CD4-positive, alpha-beta T cell treated with Interleukin-17A for 4 hours (primary cell): ENCODE results near the gene DUS2.
A peak's percentile ranks its signal among the peaks of the same experiment; 100 is the strongest.
"Not testable (repeated sequence)": the region's sequence is repeated elsewhere in the genome, so short reads cannot be mapped to it uniquely, and the experiment has no call there.

ENCODE experiments used
- DNase-seq: peaks from one replicate; pipeline ENCODE4 v3.0.0-alpha.2; 2020; ENCODE audit warnings: mixed read lengths

DUS2 gene

DNA sequence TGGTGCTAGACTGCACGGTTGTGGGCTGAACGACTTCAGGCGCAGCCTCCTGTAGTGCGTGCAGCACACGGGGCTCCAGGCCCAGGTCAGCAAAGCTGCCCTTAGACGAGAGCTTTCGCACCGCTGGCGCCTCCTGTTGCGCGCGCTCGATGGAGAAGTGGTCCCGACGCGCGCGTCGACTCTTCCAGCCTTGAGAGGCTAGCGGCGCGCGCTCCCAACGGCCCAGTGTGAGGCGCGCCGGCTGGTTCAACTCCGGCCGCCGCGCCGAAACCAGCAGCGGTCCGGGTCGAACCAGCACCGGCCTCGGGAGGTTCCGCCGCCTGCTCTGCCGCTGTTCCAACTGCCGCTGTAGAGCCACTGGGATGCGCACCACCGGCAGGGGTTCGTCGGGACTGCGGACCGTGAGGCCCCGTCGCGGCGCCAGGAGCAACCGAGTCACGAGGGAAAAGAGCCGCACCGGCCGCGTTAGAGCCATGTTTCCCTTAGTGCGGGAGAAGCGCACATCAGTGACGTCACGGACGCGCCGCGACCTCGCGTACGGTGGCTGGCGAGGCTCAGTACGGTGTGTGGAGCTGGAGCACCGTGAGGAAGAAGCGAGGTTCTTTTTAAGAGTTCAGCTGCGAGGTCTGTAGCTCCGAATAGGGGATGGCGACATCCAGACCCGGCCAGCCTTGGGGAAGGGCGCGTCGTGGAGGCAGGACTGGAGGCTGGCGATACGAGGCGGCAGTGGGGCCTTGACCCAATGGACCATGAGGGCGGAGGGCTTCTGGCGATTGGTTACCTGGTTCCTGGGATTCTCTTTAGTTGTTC lies at the start of gene DUS2, which contains the start of gene DDX28:
Gene DUS2, plus strand, starts transcription at position 557 of the 810 bp plus-strand sequence. CDS start 14,740 bp downstream, outside the sequence.
Gene DDX28, minus strand, starts transcription at position 505 of the 810 bp plus-strand sequence. Its CDS starts 30 bp downstream, at position 475.
- DNase-seq = peak; percentile 94

DNA sequence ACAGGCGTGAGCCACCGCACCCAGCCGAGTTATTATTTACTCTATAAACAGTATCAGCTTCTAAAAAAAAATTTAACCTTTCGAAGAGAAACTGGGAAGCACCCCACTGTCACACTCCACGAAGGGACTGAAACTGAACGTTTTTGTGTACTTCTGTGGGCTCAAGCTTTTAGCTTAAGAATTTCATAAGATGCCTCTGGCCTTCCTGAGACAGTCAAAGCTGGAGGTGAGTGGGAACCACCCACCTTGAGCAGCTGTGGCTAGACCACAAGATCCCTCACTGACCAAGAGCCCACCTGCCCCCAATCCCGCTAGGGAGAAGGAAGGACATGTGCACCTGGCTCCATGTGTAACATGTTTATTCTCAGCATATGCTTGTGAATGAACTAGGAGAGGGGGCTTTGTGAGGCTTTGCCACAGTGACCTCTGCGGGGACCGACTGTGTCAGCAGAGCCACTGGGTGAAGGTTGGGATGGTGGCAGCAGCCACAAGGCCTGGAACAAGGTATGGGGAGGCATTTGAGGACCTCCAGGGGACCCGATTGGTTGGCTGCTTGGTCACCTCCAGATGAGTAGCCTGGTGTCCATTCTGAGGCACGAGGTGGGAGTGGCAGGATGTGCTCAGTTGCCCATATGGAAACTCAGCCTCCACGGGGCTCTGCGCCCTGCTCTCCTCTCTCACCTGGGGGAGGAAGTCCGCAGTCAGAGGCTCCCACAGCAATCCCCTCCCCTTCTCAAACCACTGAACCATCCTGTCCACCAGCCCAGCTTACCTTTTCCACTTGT lies 47.6 kb upstream of the DUS2 start:
- DNase-seq = no peak

DNA sequence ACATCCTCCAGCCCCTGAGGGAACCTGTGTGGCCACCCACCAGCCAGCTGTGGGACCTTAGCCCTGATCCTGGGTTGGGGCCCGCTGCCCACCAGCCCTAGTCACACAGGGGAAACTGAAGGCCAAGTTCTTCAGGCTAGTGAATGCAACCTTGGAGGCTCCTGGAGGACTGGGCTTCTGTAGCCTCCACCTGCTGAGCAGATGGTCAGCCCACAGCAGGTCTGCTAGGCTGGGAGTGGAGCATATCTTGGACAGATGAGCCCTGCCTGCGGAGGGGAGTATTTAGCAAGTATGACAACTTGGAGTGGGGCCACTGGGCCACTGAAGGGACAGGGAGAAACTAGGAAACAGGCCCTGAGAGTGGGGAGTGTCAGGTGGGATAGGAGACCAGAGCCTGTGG lies 46.9 kb upstream of the DUS2 start:
- no peak for DNase-seq

DNA sequence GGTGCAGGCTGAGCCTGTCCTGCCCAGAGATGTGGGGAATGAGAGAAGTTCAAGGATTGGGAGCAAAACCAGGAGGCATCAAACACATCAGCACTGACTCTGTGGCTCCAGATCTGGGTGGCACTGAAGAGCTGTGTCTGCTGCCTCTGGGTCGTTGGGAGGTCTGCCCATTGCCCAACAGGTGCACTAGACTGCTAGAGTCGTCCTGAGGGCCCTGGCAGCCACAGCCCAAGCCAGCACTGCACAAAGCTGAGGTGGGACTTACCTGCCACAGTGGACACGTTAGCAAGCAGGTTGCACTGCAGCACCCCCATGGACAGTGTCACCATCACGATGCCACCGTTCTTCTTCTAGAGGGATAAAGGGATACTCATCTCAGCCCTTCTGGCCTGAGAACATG lies 46.1 kb upstream of the DUS2 start:
- DNase-seq = no peak

DNA sequence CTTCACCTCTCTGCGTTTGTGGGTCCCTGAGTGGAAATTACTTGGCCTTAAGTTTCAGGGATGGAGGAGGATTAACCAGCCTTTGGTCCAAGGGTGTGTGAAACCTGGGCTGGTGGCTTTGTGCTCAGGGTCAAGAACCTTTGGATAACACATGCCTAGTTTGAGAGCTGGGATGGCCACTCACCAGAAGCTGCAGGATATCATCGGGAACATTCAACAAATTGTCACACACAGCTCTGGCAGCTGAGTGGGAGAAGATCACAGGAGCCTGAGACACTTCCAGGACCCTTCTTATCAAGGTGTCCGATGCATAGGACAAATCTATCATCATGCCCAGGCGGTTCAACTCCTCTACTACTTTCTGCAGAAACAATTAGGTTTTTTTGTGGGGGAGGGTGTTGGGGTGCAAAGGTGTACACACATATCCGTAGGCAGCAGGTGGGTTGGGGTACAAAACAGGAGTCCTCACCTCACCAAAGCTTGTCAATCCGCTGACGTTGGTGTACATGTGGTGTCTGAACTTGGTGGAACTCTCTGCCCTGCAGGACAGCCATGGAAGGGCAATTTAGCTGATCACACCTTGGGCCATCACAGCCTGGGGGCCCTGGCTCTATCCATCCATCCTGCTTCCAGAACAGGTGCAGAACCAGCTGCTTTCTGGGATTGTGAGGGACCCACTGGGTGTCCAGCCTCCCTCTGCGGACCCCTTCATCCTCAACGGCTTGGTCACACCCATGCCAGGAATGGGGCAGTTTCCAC lies 45.4 kb upstream of the DUS2 start:
- no peak for DNase-seq

DNA sequence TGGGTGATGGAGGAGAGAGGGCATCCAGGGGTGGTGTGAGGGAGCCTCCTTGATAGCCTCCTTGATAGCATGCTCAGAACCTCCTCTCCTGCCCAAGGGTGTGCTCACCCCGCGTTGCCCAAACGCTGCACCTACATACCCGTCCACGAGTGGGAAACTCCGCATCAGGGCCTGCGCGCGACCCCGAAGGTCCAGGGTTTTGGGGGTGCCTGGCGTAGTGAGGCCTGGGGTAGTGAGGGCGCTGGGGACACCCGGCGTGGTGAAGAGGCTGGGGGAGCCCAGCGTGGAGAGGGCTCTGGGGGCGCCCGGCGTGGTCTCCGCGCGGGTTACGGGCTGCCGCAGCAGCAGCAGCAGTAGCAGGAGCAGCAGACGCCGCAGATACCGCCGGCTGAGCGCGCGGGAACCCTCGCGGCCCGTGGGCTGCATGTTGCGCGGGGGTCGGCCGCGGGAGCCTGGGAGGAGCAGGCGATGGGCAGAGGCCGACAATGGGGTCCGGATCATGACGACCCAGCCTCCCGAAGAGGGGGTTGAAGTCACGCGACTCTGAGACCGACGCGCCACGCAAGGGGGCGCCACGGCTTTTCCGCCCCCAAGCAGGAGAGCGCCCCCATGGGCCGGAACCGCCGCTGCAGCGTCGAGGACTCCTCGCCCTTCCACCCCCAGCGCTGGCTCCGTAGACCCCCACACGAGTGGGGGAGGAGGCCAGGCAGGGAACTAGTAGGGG lies 43.0 kb upstream of the DUS2 start, which contains the start of gene DPEP3:
Gene DPEP3, minus strand, starts transcription at position 545 of the 724 bp plus-strand sequence. Its CDS starts 119 bp downstream, at position 426.
- peak; percentile 21 for DNase-seq

DNA sequence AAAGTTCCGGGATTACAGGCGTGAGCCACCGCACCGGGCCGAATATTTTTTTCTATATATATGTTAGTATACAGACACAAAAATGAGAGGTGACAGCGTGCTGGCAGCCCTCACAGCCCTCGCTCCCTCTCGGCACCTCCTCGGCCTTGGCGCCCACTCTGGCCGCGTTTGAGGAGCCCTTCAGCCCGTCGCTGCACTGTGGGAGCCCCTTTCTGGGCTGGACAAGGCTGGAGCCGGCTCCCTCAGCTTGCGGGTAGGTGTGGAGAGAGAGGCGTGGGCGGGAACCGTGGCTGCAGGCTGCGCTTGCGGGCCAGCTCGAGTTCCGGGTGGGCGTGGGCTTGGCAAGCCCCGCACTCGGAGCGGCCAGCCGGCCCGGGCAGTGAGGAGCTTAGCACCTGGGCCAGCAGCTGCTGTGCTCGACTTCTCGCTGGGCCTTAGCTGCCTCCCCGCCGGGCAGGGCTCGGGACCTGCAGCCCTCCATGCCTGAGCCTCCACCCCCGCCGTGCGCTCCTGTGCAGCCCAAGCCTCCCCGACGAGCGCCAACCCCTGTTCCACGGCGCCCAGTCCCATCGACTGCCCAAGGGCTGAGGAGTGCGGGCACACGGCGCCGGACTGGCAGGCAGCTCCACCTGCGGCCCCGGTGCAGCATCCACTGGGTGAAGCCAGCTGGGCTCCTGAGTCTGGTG lies 40.9 kb upstream of the DUS2 start:
- DNase-seq = no peak

DNA sequence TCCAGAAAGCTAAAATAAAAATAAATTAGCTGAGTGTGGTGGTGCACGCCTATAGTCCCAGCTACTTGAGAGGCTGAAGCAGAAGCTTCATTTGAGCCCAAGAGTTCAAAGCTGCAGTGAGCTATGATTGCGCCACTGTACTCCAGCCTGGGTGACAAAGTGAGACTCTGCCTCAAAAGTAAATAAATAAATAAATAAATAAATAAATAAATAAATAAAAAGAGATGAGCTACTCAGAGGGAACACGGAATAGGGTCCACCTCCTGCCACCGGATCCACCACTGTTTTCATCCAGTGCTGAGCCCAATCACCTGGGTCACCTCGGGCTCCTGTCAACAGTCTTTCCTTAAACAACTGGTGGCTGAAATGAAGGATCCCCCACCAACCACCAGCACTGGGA lies 36.1 kb upstream of the DUS2 start:
- DNase-seq = no peak

DNA sequence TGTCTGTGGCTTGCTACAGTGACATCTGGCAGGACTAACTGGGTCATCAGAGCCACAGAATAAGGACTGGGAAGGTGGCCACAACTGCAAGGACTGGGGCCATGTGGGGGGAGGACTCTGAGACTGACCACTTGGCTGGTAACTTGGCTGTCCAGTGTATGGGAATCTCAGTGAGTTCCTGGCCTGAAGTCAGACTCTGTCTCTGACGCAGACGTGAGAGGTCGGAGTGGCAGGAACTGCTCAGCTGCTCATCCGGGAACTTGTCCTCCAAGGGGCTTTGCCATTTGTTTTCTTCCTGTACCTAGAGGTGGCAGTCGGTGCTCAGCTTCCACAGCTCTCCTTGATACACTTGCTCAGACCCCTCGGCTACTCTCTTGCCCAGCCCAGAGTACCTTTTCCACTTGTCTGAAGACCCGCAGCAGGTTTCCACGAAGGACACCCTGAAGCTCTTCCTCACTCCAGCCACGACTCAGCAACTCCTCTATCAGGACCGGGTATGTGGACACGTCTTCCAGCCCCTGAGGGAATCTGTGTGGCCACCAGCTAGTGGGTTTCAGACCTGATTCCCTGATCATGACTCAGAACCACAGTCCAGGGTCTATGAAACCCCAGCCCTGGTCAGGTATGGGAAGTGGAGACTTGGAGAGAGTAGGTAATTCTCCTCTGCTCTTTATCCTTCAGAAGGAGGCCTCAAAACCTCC lies 35.5 kb upstream of the DUS2 start:
- no peak for DNase-seq

DNA sequence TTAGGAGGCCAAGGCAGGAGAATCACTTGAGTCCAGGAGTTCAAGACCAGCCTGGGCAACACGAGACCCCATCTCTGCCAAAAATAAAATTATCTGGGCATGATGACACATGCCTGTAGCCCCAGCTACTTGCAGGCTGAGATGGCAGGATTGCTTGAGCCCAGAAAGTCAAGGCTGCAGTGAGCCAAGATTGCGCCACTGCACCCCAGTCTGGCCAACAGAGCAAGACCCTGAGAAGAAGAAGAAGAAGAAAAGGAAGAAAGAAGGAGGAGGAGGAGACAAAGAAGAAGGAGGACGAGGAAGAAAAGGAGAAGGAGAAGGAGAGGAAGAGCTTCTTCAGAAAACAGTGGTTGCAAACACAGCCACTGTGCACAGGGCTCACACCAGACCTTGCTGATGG lies 34.4 kb upstream of the DUS2 start:
- DNase-seq = no peak

DNA sequence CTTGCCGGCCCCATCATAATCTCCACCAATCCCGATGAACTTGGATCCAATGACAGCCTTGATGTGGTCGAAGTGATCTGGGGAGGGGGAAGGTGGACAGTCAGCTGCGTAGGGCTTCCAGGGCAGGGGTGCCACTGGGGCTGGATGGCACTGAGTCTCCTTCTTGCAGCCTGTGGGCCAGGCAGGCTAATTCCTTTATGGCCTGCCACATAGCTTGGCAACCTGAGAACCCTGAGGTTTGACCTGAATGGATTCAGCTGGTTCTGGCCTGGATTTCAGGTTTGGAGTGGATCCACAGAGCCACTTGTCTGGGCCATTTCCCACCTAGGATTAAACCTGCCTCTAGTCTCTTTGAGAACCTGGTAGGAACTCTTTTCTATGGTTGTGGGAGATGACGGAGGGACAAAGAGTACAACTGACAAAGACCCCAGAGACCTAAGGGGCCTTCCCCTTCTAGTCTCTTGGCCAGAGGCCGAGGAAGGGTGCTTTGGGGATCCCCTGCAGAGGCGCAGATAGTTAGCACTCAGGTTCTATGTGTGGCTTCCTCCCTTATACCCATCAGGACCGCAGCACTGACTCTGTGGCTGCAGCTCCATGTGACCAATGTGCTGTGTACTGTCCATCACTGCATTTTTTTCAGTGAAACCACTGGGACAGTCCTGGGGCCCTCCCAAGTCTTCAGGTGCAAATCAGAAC lies 33.6 kb upstream of the DUS2 start:
- DNase-seq = no peak

DNA sequence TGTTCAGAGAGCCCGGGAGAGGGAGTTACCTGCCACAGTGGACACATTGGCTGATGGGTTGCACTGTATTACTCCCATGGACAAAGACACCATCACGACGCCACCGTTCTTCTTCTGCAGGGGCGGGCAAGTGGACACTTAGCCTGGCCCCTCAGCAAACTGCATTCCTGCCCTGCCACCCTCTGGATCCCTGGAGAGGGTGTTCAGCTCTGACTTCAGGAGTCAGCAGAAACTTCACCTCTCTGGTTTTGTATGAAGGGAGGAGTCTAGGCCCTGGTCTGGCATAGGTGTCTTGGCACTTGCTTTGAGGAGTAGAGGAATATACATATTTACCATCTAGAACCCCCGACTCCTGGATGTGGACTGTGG lies 33.1 kb upstream of the DUS2 start:
- DNase-seq = no peak

DNA sequence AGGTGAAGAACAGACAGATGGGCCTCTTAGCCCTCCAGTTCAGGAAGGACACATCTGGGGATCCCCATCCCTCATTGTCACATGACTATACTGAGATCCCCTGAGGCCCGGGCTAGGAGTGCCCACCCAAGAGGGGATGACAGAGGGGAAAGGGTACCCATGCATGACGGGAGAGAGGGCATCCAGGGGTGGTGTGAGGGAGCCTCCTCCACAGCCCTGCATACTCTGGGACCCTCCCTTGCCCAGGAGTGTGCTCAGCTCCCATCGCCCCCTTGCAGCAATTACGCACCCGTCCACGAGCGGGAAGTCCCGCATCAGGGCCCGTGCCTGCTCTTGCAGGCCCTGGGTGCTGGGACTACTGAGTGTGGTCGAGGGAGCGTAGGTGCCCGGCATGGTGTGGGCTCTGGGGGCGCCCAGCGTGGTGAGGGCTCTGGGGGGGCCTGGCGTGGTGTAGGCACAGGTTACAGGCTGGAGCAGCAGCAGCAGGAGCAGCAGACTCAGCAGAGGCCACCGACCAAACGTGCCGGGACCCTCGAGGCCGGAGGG lies 30.4 kb upstream of the DUS2 start:
- DNase-seq = no peak

DNA sequence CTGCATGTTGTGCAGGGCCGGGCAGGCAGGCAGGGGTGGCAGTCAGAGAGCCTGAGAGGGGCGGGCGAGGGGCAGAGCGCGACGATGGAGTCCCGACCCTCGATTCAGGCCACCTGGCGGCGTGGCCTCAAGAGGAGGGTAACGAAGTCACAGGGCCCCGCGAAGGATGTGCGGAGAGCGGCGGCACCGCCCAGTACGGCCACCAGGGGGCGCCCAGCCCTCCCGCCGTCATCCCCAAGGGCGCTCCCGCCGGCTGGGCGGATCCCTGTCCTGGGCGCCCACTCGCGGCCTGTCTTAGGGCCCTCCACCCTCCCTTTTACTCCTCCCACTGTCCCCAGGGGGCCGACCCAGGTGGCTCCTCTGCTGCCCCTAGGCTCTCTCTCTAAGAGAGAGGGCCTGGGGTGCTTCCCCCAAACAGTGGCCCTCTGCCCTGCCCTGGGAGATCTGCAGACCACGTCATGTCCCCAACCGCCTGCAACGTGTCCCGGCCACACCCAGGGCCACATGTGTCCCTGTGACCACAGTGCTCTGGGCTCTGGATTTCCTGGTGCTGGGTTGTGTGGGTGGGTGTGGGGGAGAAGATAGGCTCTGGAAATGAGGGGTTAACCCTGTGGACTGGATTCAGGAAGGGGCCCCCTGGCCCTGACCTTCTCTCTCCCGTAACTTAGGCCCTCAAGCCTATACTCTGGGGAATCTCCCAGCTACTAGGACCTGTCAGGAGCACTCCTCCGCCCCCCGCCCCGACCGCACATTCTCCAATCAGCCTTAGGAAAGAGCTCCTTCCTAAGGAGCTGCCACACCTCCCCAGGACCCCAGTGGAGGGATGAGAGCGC lies 29.7 kb upstream of the DUS2 start:
- peak; percentile 88 for DNase-seq

DNA sequence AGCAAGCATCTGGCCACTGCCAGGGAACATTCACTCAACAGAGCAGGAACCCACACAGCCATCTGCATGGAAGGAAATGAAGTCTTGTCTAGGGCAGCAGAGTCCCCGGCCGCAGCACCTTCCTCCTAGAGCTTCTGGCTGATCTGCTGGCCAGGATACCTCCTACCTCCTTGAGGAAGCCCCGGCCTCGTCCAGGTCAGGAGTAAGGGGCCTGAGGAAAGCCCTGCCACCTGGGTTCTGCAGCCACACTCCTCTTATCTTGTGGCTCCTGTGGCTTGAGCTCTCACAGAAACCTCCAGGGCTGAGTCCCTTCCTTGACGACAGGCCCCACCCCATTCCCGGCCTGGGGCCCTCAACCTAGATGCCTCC lies 29.1 kb upstream of the DUS2 start:
- not testable (repeated sequence) for DNase-seq

DNA sequence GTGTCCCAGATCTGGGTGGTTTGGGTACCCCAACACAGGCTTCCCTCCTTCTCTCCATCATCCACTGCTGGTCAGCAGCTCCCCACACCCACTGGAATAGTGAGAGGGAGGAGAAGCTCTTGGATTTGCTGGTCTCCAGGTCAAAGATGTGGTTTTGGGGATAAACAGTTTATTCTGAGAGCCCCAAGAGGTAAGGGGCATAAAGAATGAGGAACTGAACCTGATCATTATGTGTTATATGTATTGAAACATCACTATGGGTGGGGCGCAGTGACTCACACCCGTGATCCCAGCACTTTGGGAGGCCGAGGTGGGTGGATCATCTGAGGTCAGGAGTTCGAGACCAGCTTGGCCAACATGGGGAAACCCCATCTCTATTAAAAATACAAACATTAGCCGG lies 27.7 kb upstream of the DUS2 start:
- DNase-seq = peak; percentile 26

DNA sequence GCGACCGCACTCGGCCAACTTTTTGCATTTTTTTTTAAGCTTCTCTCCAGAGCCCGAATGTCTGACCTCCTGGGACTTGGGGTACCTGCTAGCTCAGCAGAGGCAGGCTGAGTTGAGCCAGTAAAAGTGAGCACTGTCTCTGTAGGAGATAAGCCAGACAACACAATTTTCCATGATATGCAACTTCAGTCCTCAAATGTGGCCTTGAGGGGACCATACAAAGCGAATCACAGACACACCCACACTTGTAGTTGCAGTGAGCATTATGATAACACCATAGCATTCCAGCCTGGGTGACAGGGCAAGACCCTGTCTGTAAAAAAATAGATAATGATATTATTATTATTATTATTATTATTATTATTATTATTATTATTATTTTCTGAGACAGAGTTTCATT lies 26.4 kb upstream of the DUS2 start:
- DNase-seq = no peak

DNA sequence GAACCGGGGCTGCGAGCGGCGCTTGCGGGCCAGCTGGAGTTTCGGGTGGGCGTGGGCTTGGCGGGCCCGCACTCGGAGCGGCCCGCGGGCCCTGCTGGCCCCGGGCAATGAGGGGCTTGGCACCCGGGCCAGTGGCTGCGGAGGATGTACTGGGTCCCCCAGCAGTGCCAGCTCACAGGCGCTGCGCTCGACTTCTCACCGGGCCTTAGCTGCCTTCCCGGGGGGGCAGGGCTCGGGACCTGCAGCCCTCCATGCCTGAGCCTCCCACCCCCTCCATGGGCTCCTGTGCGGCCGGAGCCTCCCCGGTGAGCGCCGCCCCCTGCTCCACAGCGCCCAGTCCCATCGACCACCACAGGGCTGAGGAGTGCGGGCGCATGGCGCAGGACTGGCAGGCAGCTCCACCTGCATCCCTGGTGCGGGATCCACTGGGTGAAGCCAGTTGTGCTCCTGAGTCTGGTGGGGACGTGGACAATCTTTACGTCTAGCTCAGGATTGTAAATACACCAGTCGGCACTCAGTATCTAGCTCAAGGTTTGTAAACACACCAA lies 24.8 kb upstream of the DUS2 start:
- not testable (repeated sequence) for DNase-seq
